Activated CD4-positive, alpha-beta T cell treated with anti-CD3 and anti-CD28 coated beads, Interleukin-2, Interleukin-6, amounts not matched to agents 100 ng/mL and 50 ng/mL, durations not matched to agents 16 hours and 8 hours (primary cell): ENCODE measurements around the gene SLC7A4.
"Not testable (repeated sequence)": the region's sequence is repeated elsewhere in the genome, so short reads cannot be mapped to it uniquely, and the experiment has no call there.

Experiments
- DNase-seq: peaks from one replicate; pipeline ENCODE4 v3.0.0-alpha.2; 2020

The SLC7A4 gene

DNA sequence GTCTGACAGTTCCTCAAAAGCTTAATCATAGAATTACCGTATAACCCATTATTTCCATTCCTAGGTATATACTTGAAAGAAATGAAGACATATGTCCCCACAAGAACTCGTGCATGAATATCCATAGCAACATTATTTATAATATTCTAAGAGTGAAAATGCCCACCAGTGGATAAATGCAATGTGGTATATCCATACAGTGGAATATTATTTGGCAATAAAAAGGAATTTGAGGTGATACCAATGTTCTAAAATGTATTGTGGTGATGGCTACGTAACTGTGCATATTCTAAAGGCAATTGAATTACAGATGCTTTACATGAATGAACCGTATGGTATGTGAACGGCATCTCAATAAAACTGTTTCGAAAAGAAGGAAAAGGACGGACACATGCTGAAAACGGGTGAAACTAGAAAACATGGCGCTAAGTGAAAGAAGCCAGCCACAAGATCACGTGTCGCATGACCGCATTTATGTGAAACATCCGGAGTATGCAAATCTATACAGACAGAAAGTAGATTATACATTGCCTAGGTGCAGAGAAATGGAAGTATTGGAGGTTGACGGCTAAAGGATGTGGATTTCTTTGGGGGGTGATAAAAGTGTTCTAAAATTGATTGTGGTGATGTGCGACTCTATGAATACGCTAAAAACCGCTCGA, 29.4 kb upstream of the SLC7A4 start:
- not testable (repeated sequence) for DNase-seq

DNA sequence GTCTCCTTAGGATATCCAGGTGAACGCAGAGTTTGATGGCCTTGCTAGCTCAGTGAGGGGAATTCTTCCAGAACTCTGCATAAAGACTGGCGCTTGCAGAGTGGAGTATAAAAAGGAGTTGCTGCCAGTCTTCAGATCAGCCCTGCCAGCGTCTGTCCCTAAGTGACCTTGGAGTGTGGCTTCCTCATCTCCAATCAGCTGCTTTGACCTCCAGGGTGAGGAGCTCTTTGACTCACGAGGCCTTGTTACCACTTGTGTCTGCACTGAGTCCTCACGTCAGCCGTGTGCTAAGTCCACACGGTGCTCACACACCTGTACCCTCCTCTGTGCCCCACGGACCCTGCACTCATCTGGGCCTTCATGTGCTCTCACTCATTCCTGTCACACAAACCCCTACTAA, 28.0 kb upstream of the SLC7A4 start:
- not testable (repeated sequence) for DNase-seq

DNA sequence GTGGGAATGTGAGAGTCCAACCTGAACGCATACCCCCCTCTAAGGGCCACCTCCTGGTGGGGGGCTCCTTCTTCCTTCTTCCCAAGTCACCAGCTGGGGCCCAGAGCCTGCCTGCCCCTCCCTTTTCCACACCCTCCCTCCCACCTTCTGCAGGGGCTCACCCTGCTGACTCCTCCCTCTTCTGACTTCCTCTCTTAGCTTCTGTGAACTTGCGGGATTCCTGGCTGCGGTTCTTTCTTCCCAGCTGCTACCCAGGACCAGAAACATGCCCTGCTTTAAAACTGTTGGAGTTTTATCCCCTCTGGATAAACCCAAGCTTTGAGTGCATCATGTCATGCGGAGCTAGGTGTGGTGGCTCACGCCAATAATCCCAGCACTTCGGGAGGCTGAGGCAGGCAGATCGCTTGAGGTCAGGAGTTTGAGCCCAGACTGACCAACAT, 23.5 kb upstream of the SLC7A4 start:
- DNase-seq, result no peak

DNA sequence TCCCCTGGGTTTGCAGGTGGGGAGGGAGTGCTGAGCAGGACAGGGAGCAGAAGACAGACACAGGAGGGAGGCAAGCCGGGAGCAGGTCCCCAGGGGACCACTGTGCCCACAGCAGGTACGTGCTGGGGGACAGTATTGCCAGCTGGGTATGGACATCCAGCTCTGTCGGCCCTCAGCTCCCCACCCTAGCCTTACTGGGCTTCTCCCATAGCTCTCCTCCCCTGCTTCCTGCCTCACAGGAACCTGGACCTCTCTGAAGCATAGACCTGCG, 23.1 kb upstream of the SLC7A4 start:
- no peak for DNase-seq

DNA sequence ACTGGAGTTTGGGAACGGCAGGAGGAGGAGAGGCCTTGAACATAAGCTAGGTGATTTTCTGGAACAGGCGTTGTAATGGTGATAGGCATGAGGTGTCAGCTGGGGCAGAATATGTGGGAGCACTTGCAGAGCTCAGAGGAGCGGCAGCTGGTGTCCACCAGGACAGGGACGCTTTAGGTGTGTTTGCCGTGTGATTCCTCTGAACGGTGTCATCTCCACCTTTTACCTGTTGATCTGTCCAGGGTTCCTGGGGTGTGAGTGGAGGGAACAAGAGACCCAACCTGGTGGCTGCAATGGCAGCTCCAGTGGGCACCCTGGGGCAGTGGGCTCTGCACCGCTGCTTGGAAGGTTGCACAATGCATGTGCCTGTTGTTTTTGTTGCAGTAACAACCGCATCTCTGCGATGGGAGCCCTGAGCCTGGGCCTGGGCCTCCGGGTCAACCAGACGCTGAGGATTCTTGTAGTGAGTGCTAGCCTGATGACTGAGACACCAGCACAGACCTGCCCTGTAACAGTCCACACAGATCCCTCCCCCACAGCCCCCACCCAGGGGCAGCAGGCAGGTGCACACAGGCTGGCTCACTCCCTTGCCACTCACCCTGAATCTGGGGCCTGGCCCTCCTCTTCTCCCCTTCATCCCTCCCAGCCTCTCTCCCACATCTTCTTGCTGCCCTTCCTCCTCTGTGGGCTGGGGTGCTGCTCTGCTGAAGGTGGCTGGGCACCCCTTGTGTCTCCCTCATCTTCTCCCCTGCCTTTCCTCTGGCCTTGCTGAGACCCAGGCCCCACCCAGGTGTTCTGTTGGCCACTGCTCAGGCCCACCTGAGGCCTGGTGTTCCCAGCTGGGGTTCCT, 22.6 kb upstream of the SLC7A4 start:
- DNase-seq, result no peak

DNA sequence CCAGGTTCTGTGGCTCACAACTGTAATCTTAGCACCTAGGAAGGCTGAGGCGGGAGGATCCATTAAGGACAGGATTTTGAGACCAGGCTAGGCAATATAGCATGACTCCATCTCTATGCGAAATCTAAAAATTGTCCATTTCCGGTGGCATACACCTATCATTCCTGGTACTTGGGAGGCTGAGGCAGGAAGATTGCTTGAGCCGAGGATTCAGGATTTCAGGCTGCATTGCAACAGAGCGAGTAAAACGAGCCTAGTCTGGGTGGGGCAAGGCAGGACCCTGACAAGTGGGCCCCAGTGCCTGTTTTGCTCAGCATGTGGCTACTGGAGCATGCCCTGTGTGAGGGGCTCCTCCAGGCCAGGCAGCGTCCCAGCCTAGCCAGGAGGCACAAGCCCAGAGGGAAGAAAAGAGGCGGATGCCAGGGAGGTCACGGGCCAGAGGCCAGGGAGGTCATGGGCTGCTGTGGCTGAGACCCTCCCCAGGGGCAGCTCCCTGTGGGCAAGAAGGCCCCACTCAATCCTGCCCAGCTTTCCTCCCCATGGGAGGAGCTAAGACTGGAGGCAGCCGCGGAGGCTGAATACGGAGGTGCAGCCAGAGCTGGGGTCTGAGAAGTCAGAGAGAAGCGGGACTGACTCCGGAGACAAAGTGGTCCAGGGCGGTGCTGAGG, 21.8 kb upstream of the SLC7A4 start:
- DNase-seq, result no peak

DNA sequence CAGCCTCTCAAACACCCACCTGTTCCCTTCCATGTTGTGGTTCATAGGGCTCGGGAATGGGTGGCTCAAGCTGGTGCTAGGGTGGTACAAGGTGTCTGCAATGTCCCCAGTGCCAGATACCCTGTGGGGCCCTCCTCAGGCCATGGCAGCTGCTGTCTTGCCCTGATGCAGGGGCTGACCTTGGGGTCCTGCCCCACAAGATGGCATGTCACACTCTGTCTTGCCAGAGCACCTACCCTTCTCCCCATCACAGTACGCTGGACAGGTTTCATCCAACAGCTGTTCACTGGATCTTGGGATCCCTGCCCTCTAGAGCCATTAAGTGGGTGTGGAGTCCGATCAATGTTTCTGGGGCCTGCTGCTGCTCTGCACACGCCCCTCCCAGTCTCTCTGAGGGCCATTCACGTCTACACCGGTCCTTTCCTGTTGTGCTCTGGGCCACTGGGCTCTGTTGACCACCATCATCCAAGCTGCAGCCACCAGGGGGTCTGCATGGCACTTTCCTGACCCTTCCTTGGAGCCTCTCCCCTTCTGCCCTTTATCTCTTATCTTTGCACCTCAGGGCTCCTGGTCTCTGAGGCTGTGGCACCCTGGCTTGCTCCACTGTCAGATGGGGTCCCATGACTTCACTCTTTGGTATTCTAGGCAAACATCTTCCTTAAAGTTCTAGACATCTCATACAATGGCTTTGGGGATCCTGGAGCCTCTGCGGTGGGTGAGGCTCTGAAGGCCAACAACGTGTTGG, 20.5 kb upstream of the SLC7A4 start:
- no peak for DNase-seq

DNA sequence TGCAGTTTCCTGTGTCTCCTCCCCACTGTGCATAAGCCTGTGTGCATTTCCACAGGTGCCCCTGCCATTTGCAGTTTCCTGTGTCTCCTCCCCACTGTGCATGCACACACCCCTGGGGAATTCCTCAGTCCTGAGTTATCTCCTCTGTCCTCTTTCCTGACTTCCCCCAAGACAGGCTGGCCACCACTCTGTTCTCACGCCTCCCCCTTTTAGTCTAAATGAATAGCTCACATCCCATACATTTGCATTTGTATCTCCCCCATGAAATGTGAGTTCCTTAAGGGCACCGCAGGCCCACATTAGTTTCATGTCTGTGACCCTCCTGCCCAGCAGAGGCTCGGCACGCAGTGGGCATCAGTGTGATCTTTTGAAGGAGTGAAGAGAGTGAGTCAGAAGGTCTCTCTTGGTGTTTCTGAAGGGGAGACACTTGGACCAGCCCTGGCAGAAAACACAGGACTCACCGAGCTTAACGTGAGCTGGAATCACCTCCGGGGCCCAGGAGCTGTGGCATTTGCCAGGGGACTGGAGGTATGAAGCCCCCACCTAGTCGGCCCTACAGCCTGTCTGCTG, 19.6 kb upstream of the SLC7A4 start:
- DNase-seq, result no peak

DNA sequence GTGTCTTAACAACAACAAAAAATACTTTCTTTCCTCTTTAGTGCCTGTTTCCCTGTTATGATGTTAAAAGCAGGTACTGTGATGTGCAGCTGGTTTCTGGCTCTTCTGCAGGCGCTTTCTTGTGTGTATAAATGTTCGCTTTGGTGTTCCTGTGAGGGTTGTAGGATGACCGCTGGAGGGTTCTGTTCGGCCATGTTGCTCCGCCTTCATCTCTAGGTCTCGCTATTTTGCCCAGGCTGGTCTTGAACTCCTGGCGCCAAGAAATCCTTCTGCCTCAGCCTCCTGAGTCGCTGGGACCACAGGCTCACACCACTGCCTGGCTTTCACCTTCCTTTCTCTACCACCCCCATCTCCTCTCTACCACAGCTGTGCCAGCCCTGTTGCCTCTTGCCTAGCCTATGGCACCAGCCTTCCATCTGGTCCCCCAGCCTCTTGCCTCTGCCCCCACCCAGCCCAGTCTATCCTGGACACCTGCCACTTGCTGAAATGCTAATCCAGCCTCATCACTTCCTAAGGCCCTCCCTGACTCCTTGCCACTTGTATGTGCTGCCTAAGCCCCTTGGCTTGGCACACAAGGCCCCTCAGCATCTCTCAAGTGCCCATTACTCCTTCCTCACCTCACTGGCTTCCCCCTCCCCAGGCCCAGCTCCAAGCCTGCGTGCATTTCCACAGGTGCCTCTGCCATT, 18.9 kb upstream of the SLC7A4 start:
- DNase-seq, result no peak

DNA sequence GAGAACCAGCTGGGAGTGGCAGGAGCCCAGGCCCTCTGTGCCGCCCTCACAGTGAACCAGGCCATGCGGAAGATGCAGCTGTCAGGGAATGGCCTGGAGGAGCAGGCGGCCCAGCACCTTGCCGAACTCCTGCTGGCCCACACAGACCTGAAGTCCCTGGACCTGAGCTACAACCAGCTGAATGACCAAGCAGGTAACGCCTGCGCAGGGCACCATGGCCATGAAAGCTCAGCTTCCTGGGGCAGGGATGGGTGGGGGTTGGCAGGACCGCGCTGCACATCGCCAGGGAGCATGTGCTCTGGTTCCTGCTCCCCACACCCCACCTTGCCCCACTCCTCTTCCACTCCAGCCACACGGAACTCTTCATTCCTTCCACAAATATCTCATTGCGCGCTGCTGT, 16.6 kb upstream of the SLC7A4 start:
- not testable (repeated sequence) for DNase-seq

DNA sequence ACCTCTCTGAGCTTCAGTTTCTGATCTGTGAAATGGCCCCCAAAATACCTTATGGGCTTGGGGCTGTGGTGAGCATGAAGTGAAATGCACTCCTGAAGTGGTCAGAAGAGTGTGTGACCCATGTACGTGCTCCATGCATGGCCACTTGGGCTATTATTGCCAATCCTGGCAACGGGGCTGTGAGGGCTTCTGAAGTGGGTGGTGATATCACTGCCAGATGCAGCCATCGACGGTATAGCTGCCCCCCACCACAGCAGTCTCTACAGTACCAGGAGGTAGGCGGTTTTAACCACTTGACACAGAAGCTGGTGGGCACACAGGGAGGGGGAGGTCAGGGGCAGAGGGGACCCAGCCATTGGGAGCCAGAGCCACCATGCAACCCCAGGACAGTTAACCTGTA, 16.1 kb upstream of the SLC7A4 start:
- not testable (repeated sequence) for DNase-seq

DNA sequence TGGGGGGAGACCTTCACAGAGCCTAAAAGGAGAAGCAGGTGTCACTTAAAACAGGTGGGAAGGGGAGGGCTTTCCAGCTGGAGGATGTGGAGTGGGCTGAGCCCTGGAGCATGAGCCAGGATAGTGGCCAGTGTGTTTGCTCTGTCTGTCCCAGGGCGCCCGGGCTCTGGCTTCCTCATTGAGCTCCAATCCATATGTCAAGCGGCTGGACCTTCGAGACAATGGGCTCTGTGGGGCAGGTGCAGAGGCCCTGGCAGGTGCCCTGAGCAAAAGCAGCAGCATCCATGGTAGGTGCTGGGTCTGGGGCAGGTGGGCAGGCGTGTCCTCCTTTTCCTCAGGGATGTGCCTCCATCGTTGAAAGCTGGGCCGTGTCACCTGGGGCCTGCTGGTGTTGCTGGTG, 15.4 kb upstream of the SLC7A4 start:
- no peak for DNase-seq

DNA sequence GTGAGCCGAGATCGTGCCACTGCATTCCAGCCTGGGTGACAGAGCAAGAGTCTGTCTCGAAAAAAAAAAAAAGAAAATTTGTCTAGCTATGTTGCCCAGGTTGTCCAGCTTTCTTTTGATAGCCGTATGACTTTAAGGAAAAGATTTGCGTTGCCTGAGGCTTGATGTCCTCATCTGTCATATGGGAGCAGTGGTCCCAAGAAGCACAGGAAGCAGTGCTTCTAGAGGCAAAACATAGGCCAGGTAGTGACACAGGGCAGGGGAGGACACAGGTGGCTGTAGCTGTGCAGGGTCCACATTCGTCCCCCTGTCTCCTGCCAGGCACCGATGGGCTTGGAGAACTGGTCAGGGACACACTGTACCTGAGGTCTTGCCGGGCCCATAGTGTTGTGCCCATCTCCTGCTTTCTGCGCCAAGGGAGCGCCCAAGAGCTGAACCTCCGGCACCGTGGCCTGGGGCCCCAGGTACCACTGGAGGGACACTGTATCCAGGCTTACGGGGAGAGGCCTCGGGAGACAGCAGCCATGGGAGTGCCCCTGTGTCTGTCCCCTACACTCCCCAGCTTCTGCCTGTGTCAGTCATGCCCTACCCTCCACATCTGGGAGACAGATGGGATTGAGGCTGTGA, 14.8 kb upstream of the SLC7A4 start:
- DNase-seq, result no peak

DNA sequence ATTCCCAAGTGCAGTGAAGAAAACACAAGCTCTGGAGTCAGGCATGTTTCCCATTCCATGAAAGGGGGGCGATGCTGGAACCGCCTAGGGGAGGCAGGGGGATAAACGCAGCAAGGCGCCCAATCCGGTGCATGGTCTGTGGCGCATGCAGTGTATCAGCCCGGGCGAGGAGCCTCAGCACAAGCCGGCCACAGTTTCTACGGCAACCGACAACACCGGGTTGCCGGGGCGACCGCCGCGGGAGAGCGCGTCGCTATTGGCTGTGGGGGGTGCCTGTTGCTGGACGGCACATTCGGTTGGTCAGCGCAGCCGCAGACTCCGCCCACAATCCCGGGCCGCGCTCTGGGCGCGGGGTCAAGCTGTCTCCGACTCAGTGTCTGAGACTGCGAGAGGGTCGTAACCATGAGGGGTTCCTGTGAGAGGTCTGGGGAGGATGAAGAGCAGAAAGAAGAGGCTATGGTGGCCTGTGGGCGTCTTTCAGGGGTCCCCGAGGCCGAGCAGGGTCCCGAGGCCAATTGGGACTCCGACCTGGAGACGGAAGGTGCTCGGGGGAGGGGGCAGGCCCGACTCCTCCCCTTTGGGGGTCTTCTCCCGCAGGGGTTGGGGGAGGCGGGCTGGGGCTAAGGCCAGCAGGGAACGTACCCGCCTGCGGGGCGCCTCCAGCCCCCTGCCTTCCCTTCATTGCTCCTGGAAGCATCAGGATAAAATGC, 13.4 kb upstream of the SLC7A4 start, which contains the start of gene LRRC74B:
TSS of gene LRRC74B (plus strand) at position 362 of the 710 bp plus-strand sequence. CDS start at position 403, 41 bp downstream.
- DNase-seq, result peak; percentile 87

DNA sequence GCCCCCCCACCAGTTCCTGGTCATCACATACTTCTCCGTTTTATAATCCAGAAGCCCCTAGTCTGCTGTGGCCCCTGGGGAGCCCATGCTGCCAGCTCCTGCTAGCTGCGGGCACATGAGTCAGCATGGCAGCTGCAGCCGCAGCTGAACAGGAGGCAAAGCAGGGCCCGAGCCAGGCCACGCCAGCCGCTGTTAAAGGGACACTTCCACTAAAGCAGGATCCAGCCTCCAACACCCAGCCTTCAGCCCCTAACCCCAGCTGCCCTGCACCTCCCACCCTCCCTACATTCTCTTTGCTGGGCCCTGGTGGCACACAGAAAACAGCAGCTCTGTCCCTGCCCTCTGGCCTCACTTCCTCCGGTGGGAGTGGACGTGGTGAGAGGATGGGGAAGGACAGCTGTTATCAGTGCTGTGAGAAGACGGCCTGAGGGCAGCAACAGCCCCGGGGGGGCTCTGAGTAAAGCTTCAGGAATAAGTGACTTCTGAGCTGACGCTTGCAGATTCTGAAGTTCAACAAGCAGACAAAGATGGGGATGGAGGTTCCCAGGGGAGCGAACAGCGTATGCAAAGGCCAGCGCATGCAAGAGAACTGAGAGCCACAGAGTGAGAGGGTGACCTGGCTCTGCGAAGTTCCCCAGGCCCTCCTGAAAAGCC, 12.7 kb upstream of the SLC7A4 start:
- DNase-seq, result no peak

DNA sequence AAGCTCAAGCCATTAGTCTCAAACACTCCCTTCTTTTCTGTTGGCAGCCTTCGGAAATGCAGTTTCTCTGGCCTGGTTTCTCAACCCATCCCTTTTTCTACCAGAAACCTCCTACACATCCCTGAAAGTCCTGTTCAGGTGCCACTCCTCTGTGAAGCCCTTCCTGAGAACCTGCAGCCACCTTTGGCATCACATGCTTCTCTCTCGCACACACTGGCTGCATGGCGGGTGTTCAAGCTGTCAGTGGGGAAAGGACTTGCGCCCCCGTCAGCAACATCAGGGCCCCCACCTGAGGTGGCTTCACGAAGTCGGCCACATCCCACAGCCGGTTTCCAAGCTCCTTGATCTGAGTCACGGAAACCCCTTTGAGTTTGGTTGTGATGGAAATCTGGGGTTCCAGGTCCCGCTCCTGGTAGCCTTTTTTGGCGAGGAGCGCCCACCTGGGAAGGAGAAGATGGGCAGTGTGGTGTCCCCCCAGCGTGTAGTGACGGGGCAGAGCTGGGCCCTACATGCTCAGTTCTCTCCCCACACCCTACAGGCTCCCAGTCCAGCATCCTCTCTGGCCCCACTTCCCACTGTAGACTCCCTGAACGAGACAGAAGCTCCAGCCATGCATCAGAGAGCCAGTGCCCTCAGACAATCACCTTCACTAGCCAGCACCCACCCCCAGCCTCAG, 11.6 kb upstream of the SLC7A4 start:
- DNase-seq, result no peak

DNA sequence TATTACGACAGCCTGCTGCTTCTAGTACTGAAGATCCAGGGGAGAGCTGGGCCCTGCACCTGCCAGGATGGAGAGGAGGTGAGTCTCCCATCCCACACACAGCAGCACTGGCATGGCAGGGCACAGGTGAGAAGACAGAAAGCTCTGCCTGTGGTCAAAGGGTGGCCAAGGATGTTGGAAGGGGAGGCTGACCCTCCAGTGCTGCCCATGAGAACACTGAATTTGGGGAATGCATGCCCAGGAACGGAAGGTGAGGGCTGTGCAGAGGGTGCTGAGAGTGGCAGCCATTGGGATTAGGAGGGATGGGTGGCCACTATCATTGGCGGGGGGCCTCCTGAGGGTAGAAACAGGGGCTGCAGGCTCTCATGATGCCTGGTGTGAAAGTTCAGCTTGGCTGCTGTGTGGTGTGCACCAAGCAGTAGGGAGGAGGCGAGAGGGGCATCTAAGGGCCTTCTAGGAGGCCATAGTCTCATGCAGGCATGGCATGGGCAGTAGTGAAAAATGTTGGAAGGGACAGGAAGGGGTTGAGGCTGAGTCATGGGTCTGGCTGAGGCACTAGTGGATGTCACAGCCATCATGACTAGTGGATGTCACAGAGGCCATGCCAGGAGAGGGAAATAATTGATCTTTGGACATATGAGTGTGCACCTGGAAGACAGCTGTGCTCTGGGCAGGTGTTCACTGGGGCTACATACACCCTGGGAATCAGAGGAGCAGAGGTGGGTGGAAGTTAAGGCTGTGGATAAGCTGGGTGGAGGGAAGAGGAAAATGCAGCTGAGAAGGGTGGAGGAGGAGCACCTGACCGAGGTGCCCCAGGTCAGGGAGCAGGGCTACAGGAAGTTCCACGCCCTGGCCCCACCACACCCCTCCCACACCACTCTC, 10.9 kb upstream of the SLC7A4 start:
- no peak for DNase-seq

DNA sequence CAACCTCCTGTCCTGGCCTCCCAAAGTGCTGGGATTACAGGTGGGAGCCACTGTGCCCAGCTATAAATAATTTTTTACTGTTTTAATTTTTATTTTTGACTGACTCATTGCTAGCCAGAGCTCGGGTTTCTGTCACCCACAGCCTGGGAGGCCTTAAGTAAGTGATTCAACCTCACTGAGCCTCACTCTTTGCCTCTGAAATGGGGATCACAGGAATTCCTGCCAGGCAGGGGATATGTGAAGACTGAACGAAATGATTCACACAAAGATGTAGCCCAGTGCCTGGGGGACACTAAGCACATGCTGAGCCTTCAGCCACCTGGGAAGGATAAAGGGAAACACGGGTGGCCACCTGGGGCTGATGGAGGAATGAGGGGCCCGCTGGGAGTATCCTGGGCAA, 9.6 kb upstream of the SLC7A4 start:
- no peak for DNase-seq

DNA sequence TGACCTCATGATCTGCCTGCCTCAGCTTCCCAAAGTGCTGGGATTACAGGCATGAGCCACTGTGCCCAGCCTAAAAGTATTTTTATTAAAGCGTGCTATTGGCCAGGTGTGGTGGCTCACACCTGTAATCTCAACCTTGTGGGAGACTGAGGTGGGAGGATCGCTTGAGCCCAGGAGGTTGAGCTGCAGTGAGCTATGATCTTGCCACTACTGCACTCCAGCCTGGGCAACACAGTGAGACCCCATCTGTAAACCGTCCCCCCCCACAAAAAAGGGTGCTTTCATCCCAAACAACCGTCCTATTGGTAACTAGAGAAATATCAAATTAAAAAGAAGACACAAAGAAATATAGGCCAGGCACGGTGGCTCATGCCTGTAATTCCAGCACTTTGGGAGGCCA, 6.8 kb upstream of the SLC7A4 start:
- not testable (repeated sequence) for DNase-seq
